NCI-H2227 (cell line): Measurements from ENCODE around the gene LMNA.
"Not testable (repeated sequence)": the region's sequence is repeated elsewhere in the genome, so short reads cannot be mapped to it uniquely, and the experiment has no call there.

Experiments used
- DNase-seq: peaks from one replicate; lab custom pipeline; 2025; ENCODE audit not compliant: unreplicated experiment; lab: John Stamatoyannopoulos, UW

Gene LMNA

DNA sequence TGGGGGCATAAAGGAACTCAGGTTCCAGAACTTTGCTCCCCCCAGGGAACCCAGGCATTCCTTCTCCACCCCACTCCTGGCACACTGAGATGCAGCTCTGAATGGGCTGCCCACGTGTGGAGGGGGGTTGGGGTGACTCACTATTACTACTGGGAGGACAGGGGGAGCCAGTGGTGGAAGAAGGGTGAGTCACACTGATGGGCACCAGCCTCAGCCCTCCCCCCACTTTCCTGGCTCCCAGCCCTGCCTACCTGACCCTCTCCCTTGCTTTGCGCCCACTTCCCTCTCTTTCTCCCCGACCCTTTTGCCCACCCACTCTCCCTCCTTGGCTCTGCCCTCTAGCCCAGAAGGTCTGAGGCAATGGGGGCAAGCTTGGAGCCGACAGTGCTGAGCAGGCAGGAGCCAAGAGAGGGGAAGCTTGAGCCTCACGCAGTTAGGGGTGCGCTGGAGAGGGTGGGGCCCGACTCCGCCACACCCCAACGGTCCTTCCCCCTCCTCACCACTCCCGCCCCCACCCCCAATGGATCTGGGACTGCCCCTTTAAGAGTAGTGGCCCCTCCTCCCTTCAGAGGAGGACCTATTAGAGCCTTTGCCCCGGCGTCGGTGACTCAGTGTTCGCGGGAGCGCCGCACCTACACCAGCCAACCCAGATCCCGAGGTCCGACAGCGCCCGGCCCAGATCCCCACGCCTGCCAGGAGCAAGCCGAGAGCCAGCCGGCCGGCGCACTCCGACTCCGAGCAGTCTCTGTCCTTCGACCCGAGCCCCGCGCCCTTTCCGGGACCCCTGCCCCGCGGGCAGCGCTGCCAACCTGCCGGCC is at the start of gene LMNA:
LMNA (plus strand) TSS at position 611 of the 818 bp plus-strand sequence. CDS start 208 bp downstream, outside the sequence.
- DNase-seq = peak; percentile 82

DNA sequence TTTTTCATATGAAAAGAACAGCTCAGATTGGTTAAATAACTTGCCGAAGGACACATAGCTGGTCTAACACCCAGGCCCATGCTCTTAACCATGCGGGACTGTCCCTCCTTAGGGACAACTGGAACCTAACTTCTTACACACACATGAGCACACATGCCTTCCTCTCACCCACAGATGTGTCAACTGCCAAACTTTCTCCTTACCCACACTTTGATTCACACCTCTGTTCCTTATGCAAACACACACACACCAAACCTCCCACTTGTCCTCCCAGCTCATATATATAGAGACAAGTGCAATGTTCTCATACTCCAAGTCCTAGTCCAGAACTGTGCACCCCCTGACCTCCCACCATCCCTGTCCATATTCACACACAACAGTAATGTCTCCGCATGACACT is 49.3 kb upstream of the LMNA start:
- no peak for DNase-seq

GRCh38 chr1:156065871-156066270 is 48.6 kb upstream of the LMNA start:
- no peak for DNase-seq

DNA sequence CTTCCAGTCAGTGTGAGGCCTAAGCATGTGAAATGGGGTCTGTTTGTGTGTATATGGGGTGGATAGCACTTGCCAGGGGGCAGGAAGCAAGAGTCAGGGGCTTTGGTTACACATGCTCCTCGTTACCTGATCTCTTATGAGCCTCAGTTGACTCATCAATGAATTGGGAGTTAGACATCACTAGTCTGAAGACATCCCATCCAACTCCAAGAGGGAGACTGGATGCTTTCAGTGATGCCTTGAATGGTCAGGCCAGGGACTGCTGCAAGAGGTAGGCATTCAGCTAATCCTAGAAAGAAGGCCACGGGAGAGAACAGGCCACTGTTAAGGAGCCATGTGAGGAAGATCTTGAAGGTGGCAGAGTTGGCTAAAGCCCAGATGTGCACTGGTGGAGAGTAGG is 47.2 kb upstream of the LMNA start:
- DNase-seq = no peak

DNA sequence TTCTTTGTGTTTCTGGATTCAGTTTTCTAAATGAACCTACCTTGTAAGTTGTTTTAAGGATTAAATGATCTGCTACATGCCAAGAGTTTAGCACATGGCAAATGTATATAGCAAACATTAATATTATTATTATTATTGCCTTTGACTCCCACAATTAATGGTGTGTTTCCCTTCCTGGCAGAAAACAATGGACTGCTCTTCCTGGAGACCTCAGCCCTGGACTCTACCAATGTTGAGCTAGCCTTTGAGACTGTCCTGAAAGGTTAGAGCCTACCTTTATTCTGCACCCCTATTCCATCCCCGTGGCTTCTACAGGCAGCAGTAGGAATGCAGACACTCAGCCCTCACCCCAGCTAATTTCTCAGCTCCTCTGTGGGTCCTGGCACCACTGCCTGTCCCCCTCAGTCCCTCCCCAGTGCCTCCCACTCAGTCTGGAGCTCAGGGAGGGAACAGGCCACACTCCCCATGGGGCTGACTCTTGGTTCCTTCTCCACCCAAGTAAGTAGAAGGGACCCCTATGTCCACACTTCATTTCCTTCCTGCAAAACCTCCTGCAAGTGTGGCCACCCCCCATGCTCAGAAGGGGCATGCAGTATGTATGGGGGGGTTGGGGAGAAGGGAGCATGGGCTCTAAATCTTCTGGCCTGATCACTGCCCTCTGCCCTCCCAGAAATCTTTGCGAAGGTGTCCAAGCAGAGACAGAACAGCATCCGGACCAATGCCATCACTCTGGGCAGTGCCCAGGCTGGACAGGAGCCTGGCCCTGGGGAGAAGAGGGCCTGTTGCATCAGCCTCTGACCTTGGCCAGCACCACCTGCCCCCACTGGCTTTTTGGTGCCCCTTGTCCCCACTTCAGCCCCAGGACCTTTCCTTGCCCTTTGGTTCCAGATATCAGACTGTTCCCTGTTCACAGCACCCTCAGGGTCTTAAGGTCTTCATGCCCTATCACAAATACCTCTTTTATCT is 44.7 kb upstream of the LMNA start:
- DNase-seq = no peak

- no peak for DNase-seq
Measured at GRCh38 chr1:156070548-156070947, 44.0 kb upstream of the LMNA start.

DNA sequence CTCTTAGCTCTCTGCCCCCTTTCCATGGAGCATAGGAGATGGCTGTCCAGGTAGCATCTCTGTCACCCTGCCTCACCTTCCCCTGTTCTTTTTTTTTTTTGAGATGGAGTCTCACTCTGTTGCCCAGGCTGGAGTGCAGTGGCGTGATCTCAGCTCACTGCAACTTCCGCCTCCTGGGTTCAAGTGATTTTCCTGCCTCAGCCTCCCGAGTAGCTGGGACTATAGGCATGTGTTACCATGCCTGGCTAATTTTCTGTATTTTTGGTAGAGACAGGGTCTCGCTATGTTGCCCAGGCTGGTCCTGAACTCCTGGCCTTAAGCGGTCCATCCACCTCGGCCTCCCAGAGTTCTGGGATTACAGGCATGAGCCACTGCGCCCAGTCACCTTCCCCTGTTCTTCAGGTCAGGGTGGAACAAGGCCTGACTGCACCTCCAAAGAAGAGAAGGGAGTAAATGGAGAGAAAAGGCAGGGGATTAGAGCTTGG is 43.1 kb upstream of the LMNA start:
- not testable (repeated sequence) for DNase-seq

DNA sequence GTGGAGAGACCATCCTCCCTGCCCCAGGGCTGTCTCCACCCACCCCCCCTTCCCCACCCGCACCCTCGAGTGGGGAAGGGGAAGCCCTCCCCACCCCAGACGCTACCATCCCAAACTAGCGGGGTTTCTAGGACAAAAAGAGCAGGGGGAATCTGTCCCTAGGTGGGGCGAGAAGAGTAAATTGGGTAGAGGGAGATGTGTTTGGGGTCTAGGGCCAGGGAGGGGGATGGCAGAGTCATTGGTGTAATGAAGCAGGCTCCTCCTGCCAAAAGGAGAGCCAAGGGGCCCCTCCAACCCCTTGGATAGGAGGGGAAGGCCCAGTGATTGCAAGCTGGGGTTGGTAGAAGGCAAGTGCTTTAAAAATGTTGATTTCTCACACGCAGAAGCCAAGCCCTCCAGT is 42.3 kb upstream of the LMNA start:
- DNase-seq = no peak

DNA sequence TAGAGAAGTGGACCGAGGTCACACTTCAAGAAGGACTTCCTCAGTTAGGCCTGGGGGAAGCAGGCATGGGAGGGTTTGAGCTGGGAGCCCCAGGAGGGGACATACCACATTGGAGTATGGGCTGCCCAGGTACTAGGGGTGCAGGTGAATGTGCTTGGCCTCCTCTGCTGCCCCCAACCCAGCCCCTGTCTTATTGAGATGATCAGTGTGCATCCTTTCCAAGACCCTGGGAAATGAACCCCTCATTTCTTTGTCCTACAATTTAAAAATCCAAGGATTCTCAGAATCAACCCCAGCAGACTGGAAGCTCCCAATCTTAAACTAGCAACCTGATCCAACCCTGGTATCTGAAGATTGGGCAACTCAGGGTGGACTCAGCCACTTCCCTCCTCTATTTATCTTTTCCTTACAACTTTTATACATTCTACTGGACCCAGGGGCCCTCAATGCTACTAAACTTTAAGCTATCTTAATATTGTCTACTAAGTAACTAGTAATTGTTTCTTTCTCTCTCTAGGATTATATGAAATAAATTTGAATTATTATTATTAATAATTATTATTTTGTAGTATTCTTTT is 41.3 kb upstream of the LMNA start:
- DNase-seq = no peak

GRCh38 chr1:156073740-156074139 is 40.8 kb upstream of the LMNA start:
- no peak for DNase-seq

GRCh38 chr1:156074661-156075060 is 39.9 kb upstream of the LMNA start:
- no peak for DNase-seq

DNA sequence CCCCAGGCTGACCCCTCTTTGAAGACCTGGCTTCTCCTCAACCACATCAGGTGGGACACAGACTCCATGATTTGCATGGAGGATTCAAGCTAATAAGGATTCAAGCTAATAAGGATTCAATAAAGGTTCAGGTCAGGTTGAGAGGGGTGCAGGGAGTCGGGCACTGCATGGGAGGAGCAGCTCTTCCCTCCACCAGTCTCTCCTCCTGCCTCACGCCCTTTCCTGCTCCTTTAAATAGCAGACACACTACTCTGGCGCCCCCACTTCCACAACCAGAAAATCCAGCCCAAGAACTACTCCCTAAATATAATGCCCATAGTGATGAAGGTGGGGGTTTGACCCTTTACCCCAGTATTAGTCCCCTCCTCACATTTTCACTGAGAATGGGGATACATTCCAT is 39.3 kb upstream of the LMNA start:
- no peak for DNase-seq

DNA sequence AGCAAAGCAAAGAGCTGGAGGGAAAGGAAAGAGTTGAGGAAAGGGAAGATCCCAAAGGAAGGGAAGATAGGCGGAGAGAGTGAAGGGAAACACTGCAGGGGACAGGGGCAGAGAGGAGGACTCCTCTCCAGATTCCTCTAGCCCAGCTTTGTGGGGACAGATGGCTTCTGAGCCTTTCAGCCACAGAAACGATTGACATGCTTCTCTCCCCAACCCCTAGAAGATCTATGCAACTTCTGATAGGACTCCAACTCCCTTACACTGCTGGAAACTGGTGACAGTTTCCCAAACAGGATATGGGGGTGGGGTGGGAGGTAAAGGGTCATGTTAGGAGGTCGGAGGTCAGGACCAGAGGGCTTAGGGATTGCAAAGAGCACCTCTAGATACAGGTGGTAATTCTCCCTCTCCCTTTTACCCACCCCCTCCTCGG is 38.7 kb upstream of the LMNA start:
- no peak for DNase-seq

- no peak for DNase-seq
Measured at GRCh38 chr1:156076609-156077429, 37.7 kb upstream of the LMNA start.

GRCh38 chr1:156077430-156077760 is 37.1 kb upstream of the LMNA start:
- no peak for DNase-seq

DNA sequence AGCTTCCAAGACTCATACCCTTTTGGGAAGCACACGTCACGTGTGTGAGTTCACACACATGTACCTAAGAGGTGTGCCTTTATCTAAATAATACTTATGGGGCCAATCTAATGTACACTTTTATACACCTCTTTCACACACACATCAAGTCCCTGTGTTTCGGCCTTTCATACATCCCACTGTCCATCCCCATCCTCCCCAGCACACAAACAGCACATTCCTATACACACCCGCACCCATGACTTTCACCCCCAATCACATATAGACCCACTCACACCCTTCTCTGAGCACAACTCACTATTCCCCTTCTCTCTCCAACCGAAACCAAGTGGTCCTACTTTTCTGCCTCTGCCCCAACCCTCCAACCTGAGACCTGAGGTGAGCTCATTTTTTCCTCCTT is 35.8 kb upstream of the LMNA start:
- no peak for DNase-seq

- no peak for DNase-seq
Measured at GRCh38 chr1:156079762-156080161, 34.7 kb upstream of the LMNA start.

DNA sequence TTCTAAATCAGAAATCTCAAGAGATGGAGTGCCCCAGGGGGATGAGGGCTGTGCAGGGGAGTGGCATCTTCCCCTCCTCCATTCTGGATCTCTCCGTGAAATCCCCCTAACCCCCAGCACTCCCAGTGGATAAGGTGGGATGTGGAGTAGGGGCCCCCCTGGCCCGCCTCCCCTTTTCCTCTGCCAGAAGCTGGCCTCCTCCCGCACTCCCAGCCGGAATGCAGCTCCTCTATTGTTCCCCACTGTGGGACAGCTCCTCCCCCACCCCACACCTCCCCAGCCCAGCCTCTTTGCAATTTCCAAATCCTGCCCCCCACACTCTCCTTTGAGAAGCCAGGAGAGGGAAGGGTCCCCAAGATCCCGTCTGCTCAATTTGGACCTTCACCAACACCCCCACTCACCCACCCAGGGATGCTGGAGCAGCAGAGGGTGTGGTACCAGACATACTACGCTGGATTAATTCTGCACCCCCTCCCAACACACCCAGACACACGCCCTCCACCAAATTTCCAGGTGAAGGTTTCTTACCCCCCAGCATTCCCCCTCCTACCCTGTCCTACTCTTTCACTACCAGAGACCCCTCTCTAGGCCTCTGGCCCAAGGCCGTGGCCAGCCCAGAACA is 34.2 kb upstream of the LMNA start:
- no peak for DNase-seq

GRCh38 chr1:156080863-156081179 is 33.7 kb upstream of the LMNA start:
- no peak for DNase-seq

DNA sequence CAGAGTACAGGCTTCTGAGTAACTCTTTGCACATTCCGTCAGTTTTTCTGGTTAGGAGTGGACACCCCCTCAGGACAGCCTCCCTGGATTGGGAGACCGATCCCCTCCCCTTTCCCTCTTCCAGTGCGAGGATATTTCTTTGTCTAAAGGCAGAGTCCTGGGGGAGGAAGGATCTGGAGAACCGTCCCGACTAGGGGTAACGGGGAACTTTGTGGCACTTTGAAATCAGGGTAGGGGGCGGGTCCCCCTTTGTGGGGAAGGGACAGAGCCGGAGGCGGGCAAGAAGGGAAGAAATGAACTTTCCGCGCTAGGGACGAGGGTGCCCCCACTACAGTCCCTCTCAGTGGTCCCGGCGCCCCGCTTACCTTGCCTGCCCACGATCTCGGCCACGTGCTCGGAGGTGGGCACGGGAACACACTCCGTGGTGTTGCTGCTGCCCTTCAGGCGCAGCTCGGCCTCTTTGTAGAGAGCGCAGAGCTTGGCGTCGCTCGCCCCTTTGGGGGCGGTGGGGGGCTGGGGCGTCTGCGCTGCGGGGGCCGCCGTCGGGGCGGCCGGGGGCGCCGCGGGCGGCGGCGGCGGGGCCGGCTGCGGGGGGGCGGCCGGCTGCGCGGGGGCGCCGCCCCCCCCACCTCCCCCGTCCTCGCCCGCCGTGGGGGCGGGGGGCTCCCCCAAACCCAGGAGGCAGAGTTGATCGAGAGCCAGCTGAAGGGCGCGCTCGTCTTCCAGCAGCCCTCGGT is 33.2 kb upstream of the LMNA start:
- DNase-seq = peak; percentile 48
